CD14-positive monocyte (primary cell): ENCODE data around the gene LAMA3. TPM values are rescaled to one million over a fixed set of nuclear protein-coding genes. Genes with fewer than 3 reads are reported as not detected.

ENCODE experiments used
- DNase-seq, 3 donors: peaks; one replicate each; pipeline ENCODE4 v3.0.0-alpha.2; 2011 to 2022
- H2AFZ ChIP-seq: 2 replicates; pipeline ENCODE4 v1.6.0; 2012; ENCODE audit warnings: mild to moderate bottlenecking, low read depth, low read length, inconsistent platforms; ENCODE audit not compliant: insufficient read depth, poor library complexity, severe bottlenecking
- H3K27ac ChIP-seq, 2 donors: 1 replicate in 1 of 2; 2 replicates in 1 of 2; pipeline ENCODE4 v1.5.1; 2012 to 2013; ENCODE audit warnings: low read length in 2 of 2, control low read depth in 1 of 2, inconsistent platforms in 1 of 2, low read depth in 1 of 2, mild to moderate bottlenecking in 1 of 2
- H3K27me3 ChIP-seq, 2 donors: one replicate each; pipeline versions ENCODE4 v1.6.0 to v1.6.1; 2011 to 2013; ENCODE audit warnings: low read length in 2 of 2; ENCODE audit not compliant: control insufficient read depth in 2 of 2, insufficient read depth in 2 of 2
- H3K36me3 ChIP-seq, 2 donors: replicated peaks in 1 of 2; 1 replicate in 1 of 2; 2 replicates in 1 of 2; pipeline versions ENCODE4 v1.5.1 to v1.6.1; 2012 to 2013; ENCODE audit warnings: low read length in 2 of 2, control low read depth in 1 of 2, inconsistent platforms in 1 of 2, mild to moderate bottlenecking in 1 of 2; ENCODE audit not compliant: insufficient read depth in 2 of 2, control insufficient read depth in 1 of 2
- H3K4me1 ChIP-seq, 2 donors: 1 replicate in 1 of 2; 2 replicates in 1 of 2; pipeline versions ENCODE4 v1.5.1 to v1.6.1; 2012 to 2013; ENCODE audit warnings: low read length in 2 of 2, control low read depth in 1 of 2, inconsistent platforms in 1 of 2, mild to moderate bottlenecking in 1 of 2, moderate library complexity in 1 of 2; ENCODE audit not compliant: insufficient read depth in 2 of 2, control insufficient read depth in 1 of 2
- H3K4me2 ChIP-seq: replicated peaks from 2 replicates; pipeline ENCODE3; 2012; ENCODE audit warnings: low read length, moderate library complexity, mild to moderate bottlenecking; ENCODE audit not compliant: poor library complexity, severe bottlenecking; ENCODE audit errors: extremely low read depth
- H3K4me3 ChIP-seq, 3 experiments: fragments of 200-600 bp in 1 of 3; sonication (generic) in 1 of 3; replicated peaks in 1 of 3; 1 replicate in 2 of 3; 2 replicates in 1 of 3; pipeline ENCODE4 v1.5.1; 2011 to 2013; ENCODE audit warnings: low read length in 3 of 3, mild to moderate bottlenecking in 3 of 3, control low read depth in 2 of 3, low read depth in 2 of 3, inconsistent platforms in 1 of 3, moderate library complexity in 1 of 3
- H3K79me2 ChIP-seq: 2 replicates; pipeline ENCODE4 v1.6.0; 2012; ENCODE audit warnings: mild to moderate bottlenecking, control low read depth, inconsistent platforms, low read length, moderate library complexity; ENCODE audit not compliant: insufficient read depth
- H3K9ac ChIP-seq: 2 replicates; pipeline ENCODE4 v1.6.0; 2017; ENCODE audit warnings: low read length, mild to moderate bottlenecking; ENCODE audit not compliant: insufficient read depth, poor library complexity, severe bottlenecking
- H3K9me3 ChIP-seq, 2 donors: replicated peaks in 1 of 2; 1 replicate in 1 of 2; 2 replicates in 1 of 2; pipeline versions ENCODE4 v1.5.1 to v1.6.1; 2012 to 2013; ENCODE audit warnings: low read length in 2 of 2, control low read depth in 1 of 2; ENCODE audit not compliant: control insufficient read depth in 1 of 2, insufficient read depth in 1 of 2
- H4K20me1 ChIP-seq: 2 replicates; pipeline ENCODE4 v1.6.0; 2012; ENCODE audit warnings: mild to moderate bottlenecking, low read length, control low read depth, moderate library complexity; ENCODE audit not compliant: insufficient read depth
- H3K27ac Mint-ChIP-seq, 7 donors: one replicate each; pipeline ENCODE4 v1.8.0; 2020; ENCODE audit warnings: mild to moderate bottlenecking in 7 of 7, mixed read lengths in 7 of 7, moderate library complexity in 6 of 7, inconsistent platforms in 2 of 7
- H3K27me3 Mint-ChIP-seq, 3 donors: one replicate each; pipeline ENCODE4 v1.8.0; 2021 to 2022; ENCODE audit warnings: low read depth in 3 of 3, mild to moderate bottlenecking in 3 of 3, mixed read lengths in 3 of 3, moderate library complexity in 3 of 3, inconsistent platforms in 1 of 3
- H3K36me3 Mint-ChIP-seq, 2 donors: one replicate each; pipeline ENCODE4 v1.8.0; 2020; ENCODE audit warnings: mixed read lengths in 2 of 2, inconsistent platforms in 1 of 2, mild to moderate bottlenecking in 1 of 2
- H3K4me1 Mint-ChIP-seq: one replicate; pipeline ENCODE4 v1.8.0; 2020; ENCODE audit warnings: mild to moderate bottlenecking, mixed read lengths
- H3K4me3 Mint-ChIP-seq, 2 donors: one replicate each; pipeline ENCODE4 v1.8.0; 2020; ENCODE audit warnings: mild to moderate bottlenecking in 2 of 2, mixed read lengths in 2 of 2, moderate library complexity in 1 of 2
- H3K9me3 Mint-ChIP-seq, 7 donors: one replicate each; pipeline ENCODE4 v1.8.0; 2020 to 2022; ENCODE audit warnings: mixed read lengths in 7 of 7, mild to moderate bottlenecking in 6 of 7, moderate library complexity in 6 of 7, inconsistent platforms in 2 of 7
- WGBS: methylation state at CpG from one replicate; pipeline ENCODE4 v1.1.5; 2013; ENCODE audit warnings: missing lambda C conversion rate; ENCODE audit not compliant: insufficient coverage; 5-methylcytosine and 5-hydroxymethylcytosine counted together
- intact Hi-C, 2 donors: fragments of 100-400 bp; cut with micrococcal nuclease; formaldehyde crosslinking; loops; one replicate each; pipeline versions ENCODE4 v1.15.0 to v1.15.1; 2023
- polyA plus RNA-seq, 3 donors: library from polyadenylated mRNA; depleted of rRNA in 1 of 3; unstranded in 2 of 3; stranded (reverse) in 1 of 3; fragments of 300-500 nt in 2 of 3; fragments of >200 nt in 1 of 3; fragmentation: Illumina TruSeq in 2 of 3; gene quantifications; 1 replicate in 2 of 3; 2 replicates in 1 of 3; pipeline ENCODE4 v1.2.3, GENCODE V29; 2012 to 2021
- TF ChIP-seq, protein P1 (sequence below): fragments of 200-600 bp; IDR thresholded peaks from one replicate; pipeline ENCODE4 v1.8.0; 2022; ENCODE audit warnings: antibody characterized with exemption, mild to moderate bottlenecking

LAMA3 gene
- polyA plus RNA-seq, 3 donors = not detected

DNA sequence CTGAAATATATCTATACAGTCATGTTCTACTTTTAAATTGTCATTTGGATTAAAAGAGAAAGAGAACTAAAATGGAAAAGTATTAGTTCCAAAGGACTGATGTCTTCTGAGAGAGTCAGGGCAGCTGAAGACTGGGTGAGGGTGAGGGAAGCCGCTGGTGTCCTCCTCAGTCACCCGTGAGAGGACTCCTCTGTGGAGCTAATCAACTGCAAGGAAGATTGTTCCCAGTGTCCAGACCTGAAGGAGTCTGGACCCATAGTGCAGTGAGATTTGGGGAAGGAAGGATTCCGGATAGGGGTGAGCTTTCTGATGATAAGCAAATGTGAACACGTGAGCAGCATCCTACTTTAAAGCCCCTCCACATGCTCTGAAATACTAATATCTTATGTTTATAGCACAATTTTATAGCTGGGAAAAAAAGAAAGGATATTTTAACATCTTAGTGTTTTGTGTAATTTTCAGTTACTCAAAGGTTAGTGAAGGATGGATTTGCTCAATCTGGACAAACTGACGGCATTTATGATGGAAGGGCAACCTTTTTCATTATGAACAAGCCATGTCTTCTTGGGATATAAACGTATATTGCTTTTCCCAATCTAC lies 190.8 kb downstream of the LAMA3 start:
- no peak overlapping the region for H3K27ac Mint-ChIP-seq
- no peaks in the 10 kb centered on the region for H3K27me3 ChIP-seq
- no peak overlapping the region for H3K27ac ChIP-seq
- no peak for DNase-seq
- no peaks in the 10 kb centered on the region for H3K9me3 ChIP-seq
- H3K4me1 ChIP-seq = no peaks in the 10 kb centered on the region
- H3K4me3 Mint-ChIP-seq = no peak overlapping the region
- H2AFZ ChIP-seq = no peak overlapping the region
- H3K4me1 Mint-ChIP-seq = peaks cover 2% of the 10 kb centered on the region
- 91% methylated on average over 2 of the region's 6 CpGs for WGBS
- H3K27me3 Mint-ChIP-seq = peaks cover 0 to 6% (median 3%) of the 10 kb centered on the region in 3 donors
- intact Hi-C loops = no loop called here
- H3K9ac ChIP-seq = no peak overlapping the region
- no peak overlapping the region for H3K4me3 ChIP-seq
- H4K20me1 ChIP-seq = no peaks in the 10 kb centered on the region
- no peaks in the 10 kb centered on the region for H3K36me3 Mint-ChIP-seq
- no peaks in the 10 kb centered on the region for H3K79me2 ChIP-seq
- no peak overlapping the region for H3K4me2 ChIP-seq
- no peaks in the 10 kb centered on the region for H3K36me3 ChIP-seq
- peaks cover 0 to 1% (median 0%) of the 10 kb centered on the region in 7 donors for H3K9me3 Mint-ChIP-seq
- TF ChIP-seq, protein P1, sequence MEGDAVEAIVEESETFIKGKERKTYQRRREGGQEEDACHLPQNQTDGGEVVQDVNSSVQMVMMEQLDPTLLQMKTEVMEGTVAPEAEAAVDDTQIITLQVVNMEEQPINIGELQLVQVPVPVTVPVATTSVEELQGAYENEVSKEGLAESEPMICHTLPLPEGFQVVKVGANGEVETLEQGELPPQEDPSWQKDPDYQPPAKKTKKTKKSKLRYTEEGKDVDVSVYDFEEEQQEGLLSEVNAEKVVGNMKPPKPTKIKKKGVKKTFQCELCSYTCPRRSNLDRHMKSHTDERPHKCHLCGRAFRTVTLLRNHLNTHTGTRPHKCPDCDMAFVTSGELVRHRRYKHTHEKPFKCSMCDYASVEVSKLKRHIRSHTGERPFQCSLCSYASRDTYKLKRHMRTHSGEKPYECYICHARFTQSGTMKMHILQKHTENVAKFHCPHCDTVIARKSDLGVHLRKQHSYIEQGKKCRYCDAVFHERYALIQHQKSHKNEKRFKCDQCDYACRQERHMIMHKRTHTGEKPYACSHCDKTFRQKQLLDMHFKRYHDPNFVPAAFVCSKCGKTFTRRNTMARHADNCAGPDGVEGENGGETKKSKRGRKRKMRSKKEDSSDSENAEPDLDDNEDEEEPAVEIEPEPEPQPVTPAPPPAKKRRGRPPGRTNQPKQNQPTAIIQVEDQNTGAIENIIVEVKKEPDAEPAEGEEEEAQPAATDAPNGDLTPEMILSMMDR = no peak

DNA sequence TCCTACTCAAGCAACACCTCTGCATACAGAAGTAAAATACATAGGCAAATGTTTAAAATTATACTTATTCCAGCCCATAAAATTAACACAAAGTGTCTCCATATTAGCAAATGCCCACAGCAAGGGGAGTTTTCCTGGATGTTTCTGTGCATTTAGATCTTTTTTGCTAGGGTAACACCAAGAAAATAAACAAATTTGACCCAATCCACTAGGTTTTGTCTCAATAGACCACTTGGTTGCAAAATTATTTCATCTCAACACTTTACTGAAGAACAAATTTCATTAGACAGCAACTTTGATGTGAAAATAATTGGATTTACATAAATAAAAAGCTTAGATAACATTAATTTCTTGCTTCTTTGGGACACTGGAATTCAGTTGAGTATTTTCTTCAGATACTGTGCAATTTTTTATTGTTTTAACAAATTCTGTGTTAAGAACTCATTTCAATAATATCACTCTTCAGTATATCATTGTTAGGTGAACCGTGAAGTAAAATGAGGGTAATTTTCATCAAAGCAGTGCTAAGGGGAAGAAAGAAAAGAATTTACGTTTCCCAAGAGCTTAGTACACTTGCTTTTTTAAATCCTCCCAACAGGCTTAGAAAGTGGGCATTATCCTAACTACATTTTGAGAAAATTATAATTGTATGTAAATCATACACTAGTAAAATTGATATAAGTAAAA lies 191.8 kb downstream of the LAMA3 start:
- no CpG with 5 or more reads among the region's 2 CpGs for WGBS
- Mint-ChIP-seq H3K27ac (no peak overlapping the region), H3K9me3 (peaks cover 0 to 1% (median 0%) of the 10 kb centered on the region in 7 donors), H3K4me1 (peaks cover 4% of the 10 kb centered on the region), H3K36me3 (no peaks in the 10 kb centered on the region), H3K27me3 (peaks cover 0 to 3% (median 1%) of the 10 kb centered on the region in 3 donors), H3K4me3 (no peak overlapping the region)
- no peak overlapping the region for H3K4me2 ChIP-seq
- H3K4me3 ChIP-seq = no peak overlapping the region
- TF ChIP-seq, protein P1 = no peak
- H3K79me2 ChIP-seq = no peaks in the 10 kb centered on the region
- no peak overlapping the region for H2AFZ ChIP-seq
- H3K4me1 ChIP-seq = no peaks in the 10 kb centered on the region
- DNase-seq = no peak
- H3K9me3 ChIP-seq = no peaks in the 10 kb centered on the region
- intact Hi-C loops = no loop called here
- no peak overlapping the region for H3K9ac ChIP-seq
- H3K27me3 ChIP-seq = no peaks in the 10 kb centered on the region
- H3K27ac ChIP-seq = no peak overlapping the region
- no peaks in the 10 kb centered on the region for H3K36me3 ChIP-seq
- H4K20me1 ChIP-seq = no peaks in the 10 kb centered on the region
